Cardiac septum (tissue), 1 donor: ENCODE data around the gene DOCK10. TPM values are rescaled to one million over a fixed set of nuclear protein-coding genes. Genes with fewer than 3 reads are reported as not detected.

Experiments
- DNase-seq: peaks from one replicate; pipeline ENCODE4 v3.0.0-alpha.2; 2020; ENCODE audit warnings: low spot score
- intact Hi-C: fragments of 100-400 bp; cut with DNase I; formaldehyde crosslinking; loops from one replicate; pipeline ENCODE4 v1.14.0; 2022
- total RNA-seq: library from RNA; stranded (reverse); fragmentation: NEBNext Ultra II Directional; extraction: Animal tissue kit (Norgen Biotek cat#: 25700); gene quantifications from one replicate; pipeline ENCODE4 v1.2.1, GENCODE V29; 2021
- donor health status: DM: no; HTN: no; CAD: no.

Gene DOCK10
- total RNA-seq, 1 donor from 2014 or later = 2.6 TPM

DNA sequence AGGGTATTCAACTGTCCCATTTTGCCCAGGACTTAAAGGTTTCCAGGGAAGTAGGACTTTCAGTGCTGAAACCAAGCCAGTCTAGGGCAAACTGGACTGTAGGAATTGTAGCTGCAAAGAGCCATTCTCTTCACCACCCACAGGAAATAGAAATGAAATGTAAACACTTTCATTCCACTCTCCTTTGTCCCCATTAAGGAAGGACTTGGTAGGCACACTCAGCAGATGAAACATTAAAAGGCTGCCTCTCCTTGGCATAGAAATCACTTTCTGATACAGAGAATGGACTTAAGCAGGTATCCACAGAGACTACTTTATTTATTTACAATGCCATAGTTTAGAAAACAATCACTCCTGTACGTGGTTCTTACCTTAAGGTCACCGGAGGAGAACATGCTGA is 223.2 kb downstream of the DOCK10 start:
- intact Hi-C loops = no loop called here

DNA sequence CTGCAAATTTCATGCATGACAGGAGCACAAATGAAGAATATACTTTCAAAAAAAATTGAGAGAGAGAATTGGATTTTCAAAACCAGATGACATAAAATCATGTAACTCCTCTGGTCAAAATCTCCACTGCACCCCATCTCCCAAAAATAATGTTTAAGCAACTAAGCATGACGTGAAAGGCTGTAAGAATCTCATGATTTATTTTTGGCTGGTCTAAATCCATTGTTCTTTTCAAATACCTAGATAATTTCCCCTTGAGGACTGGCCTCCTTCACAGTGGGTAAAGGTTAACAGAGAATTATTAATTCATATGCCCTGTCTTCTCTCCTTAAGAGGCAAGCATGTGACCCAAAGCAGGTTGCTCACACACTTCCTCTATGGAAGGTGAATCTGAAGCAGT is 224.6 kb downstream of the DOCK10 start:
- intact Hi-C loops = no loop called here
- DNase-seq = no peak

More for the DNA sequence above, 223.2 kb downstream of the DOCK10 start:
- no peak for DNase-seq

DNA sequence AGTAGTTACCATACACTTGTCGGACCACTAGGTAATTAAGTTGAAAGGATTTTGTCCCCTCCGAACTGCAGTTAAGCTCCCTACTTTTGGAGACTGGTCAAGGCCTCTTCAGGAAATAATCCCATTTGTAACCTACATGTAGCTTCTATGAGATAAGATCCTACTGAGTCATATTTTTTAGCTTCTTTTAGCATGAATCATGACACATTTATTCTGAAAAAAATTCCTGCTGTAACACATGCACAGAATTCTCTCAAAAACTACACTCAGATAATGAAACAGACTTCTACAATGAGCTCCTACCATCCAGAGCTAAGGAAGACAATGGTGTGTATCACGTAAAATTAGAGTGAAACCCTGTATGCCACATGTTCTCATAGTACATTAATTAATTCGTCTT is 225.5 kb downstream of the DOCK10 start:
- intact Hi-C loops = no loop called here
- DNase-seq = no peak

- intact Hi-C loops = no loop called here
These were observed 228.7 kb downstream of the DOCK10 start for GRCh38 chr2:224813578-224813977.

DNA sequence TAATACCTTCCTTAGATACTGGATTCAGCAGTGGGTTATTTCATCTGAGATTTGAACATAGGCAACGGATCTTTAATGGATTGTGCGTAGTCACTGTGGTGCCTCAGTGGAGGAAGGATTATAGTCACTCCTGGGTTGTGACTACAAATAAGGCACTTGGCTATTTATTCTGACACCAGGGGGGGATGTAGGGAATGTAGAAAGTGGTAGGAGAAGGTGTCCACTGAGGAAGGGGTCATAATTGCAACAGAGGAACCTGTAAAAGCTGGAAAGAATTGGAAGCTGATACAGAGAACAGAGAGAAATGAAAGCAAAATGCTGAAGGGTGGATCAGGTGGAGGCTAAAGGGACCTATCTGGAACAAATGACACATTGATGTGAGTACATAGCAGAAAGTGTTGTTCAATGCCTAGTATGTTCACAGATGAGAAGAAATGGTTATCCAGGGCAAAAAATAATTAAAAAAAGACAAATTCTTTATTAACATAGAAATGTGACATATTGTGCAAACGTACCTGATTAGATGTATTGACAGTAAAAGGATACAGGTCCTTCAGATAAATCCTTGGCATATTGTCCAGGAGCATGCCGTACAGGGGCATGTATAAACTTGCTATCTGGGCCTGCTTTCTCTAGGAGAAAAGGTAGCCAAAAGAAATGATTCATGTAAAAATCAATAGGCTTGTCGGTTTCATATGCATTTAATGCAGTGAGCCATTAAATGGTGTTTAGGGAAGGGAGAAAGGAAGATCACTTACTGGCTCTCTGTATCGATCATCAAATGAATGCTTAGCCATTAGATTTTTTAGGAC is 234.9 kb downstream of the DOCK10 start:
- intact Hi-C loops = no loop called here
- DNase-seq = no peak

More at GRCh38 chr2:224813578-224813977, 228.7 kb downstream of the DOCK10 start:
- DNase-seq = no peak

GRCh38 chr2:224803930-224804329 is 238.3 kb downstream of the DOCK10 start:
- intact Hi-C loops = no loop called here
- DNase-seq = no peak

- no peak for DNase-seq
- intact Hi-C loops = no loop called here
These were observed 239.9 kb downstream of the DOCK10 start for GRCh38 chr2:224802407-224802806.

DNA sequence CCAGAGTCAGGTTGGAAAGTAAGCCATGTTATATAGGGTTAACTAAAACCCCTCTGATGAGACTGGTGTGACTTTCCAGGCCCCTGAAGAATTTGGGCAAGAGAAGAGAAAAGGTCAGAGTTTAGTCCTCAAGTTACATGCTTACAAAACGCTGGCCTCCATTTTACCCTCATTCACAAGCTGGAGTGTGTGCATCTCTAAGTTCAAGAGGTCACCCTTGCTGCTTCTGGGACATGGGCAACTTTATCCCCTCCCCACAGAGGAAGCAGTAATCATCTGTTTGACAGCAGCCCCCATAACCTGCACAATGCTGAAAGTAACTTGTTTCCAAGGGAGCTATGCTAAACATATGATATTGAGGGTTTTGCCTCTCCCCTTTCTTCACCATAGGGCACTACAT is 240.9 kb downstream of the DOCK10 start:
- intact Hi-C loops = no loop called here
- no peak for DNase-seq

DNA sequence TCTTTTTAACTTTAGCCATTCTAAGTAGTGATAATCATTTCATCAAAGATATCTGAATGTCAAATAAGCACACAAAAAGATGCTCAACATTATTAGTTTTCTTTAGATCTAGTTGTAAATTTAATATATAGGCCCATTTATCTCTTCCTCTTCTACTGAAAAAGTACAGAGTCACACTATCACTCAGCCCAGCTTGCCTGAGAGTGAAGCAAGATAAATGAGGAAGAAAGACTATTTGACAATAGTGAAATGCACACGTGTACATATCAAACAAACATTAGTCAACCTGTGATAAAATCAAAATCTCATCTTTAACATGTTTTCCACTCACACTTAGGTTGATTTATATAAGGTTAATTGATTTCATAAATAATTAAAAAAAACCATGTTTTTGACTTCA is 242.6 kb downstream of the DOCK10 start:
- no peak for DNase-seq
- intact Hi-C loops = loop anchor here (10.0 kb wide), 1 partner anchor 205 kb away; no protein-coding TSS in a partner anchor

DNA sequence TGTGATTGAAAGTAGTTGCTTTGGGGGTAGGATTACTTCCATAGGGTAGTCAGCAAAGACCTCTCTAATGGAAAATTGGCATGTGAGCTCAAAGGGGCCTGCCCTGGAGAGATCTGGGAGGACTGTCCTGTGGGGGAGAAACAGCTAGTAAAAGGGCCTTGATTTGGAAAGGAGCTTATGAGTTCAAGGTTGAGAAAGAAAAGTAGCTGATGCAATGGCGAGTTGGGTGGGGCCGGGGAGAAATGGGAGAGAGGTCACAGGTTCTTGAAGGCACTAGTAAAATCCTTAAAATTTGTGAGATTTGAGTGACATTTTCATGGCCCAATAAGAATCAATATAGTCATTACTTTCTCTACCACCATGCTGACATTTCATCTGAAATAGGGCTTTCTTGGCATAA is 244.1 kb downstream of the DOCK10 start:
- DNase-seq = no peak
- intact Hi-C loops = loop anchor here (10.0 kb wide), 1 partner anchor 207 kb away; no protein-coding TSS in a partner anchor

- intact Hi-C loops = loop anchor here (10.0 kb wide), 1 partner anchor 208 kb away; no protein-coding TSS in a partner anchor
- DNase-seq = no peak
These were observed 245.5 kb downstream of the DOCK10 start for GRCh38 chr2:224796695-224797305.

- DNase-seq = no peak
- intact Hi-C loops = loop anchor here (10.0 kb wide), 1 partner anchor 211 kb away; no protein-coding TSS in a partner anchor
These were observed 248.3 kb downstream of the DOCK10 start for GRCh38 chr2:224793946-224794345.

GRCh38 chr2:224786848-224787247 is 255.4 kb downstream of the DOCK10 start:
- DNase-seq = no peak
- intact Hi-C loops = no loop called here

DNA sequence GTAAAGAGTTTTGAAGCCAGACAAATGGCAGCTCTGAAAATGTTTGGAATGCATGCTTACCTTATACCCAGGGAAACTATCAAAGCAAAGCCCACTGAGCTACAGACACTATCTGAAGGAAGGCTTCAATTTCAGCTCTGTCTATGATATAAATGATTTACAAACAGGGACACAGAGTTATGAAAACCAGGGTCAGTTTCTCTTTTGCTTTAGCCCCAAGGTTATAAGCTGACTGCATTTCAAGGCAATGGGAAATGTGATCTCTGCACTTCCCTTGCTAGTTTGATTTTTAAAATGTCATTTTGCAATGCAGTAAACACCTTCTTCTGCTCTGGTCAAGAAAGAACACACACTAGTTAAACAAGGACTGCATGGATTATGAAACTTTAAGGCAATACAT is 260.9 kb downstream of the DOCK10 start:
- no peak for DNase-seq
- intact Hi-C loops = no loop called here

GRCh38 chr2:224780823-224781222 is 261.4 kb downstream of the DOCK10 start:
- intact Hi-C loops = no loop called here
- no peak for DNase-seq

DNA sequence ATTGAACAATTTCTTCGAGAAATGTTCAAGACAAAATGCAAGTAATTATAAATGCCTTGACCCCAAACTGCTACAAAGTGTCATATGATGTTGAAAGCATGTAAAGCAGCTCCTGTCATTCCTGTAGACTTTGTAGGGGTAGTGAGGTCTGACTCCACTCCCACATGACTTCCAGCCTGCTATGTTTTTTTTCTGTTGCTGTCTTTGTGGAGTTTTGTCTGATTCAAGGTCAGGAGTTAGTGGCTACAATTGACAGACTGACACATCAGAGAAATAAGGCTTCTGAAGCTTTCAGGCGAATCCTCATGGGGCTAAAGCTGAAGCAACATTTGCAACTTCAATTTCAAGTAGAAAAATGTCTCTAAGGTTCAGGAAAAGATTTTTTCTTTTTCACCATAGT is 262.2 kb downstream of the DOCK10 start:
- intact Hi-C loops = no loop called here
- no peak for DNase-seq

DNA sequence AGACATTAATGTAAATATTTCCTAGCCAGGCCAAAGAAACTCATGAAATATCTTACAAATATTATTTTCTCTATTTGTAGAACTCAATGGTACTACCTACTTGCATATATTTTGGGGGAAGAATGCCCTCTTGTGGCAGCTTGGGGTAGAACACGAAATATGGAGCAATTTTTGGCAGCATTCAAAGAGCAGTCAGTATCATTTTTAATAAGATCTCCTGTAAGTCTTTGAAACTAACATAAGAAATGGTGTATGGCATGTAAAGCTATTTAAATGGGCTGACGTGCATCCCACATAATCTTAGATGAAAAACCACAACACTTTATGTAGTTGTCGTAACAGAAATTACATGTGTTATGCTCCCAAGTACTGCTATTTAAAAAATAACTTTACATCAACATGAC is 263.8 kb downstream of the DOCK10 start:
- no peak for DNase-seq
- intact Hi-C loops = loop anchor here (5.0 kb wide), 1 partner anchor 421 kb away; no protein-coding TSS in a partner anchor

- intact Hi-C loops = loop anchor here (5.0 kb wide), 1 partner anchor 420 kb away; no protein-coding TSS in a partner anchor
- no peak for DNase-seq
These were observed 264.7 kb downstream of the DOCK10 start for GRCh38 chr2:224777559-224777930.

- no peak for DNase-seq
- intact Hi-C loops = loop anchor here (5.0 kb wide), 1 partner anchor 420 kb away; no protein-coding TSS in a partner anchor
These were observed 265.3 kb downstream of the DOCK10 start for GRCh38 chr2:224776795-224777558.

DNA sequence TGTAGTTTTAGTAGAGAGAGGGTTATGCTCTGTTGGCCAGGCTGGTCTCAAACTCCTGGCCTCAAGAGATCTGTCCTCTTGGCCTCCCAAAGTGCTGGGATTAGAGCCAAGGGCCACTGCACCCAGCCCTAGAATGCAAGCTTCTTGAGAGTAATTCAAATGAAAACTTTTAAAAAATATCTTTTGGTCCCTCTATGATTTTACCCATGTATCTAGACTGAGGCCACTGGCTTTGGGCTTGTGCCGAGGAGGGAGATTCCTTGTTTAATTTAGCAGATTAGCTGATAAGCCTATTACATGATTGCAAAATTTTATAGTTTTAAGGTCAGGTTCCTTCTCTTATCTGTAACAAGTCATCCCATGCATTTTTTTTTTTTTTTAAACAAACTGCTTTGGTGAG is 266.6 kb downstream of the DOCK10 start:
- intact Hi-C loops = loop anchor here (5.0 kb wide), 1 partner anchor 418 kb away; no protein-coding TSS in a partner anchor
- DNase-seq = no peak
